Anterior cingulate cortex (tissue), 58 donors: Measurements from ENCODE around the gene SPINK8.
"Not testable (repeated sequence)": the region's sequence is repeated elsewhere in the genome, so short reads cannot be mapped to it uniquely, and the experiment has no call there.

Experiments
- DNase-seq, 58 donors: peaks; one replicate each; lab custom pipeline; 2025; lab: John Stamatoyannopoulos, UW

Gene SPINK8

GRCh38 chr3:48331706-48332435, 1.6 kb downstream of the SPINK8 start:
- not testable (repeated sequence) for DNase-seq

- DNase-seq = no peak
Observed at GRCh38 chr3:48320996-48321395, 12.5 kb downstream of the SPINK8 start.

- no peak for DNase-seq
Observed at GRCh38 chr3:48318713-48319468, 14.6 kb downstream of the SPINK8 start.

- DNase-seq = no peak
Observed at GRCh38 chr3:48314542-48314941, 18.9 kb downstream of the SPINK8 start.

- no peak for DNase-seq
Observed at GRCh38 chr3:48306860-48307530, 26.5 kb downstream of the SPINK8 start.

GRCh38 chr3:48306290-48306689, 27.2 kb downstream of the SPINK8 start:
- no peak for DNase-seq

GRCh38 chr3:48305396-48305795, 28.1 kb downstream of the SPINK8 start:
- DNase-seq = no peak

- DNase-seq = no peak
Observed at GRCh38 chr3:48303021-48303420, 30.4 kb downstream of the SPINK8 start.

- peak in 2 of 58 donors; percentile 41 to 44 for DNase-seq
Observed at GRCh38 chr3:48301800-48302166, 31.7 kb downstream of the SPINK8 start.

GRCh38 chr3:48301020-48301799, 32.3 kb downstream of the SPINK8 start, which contains the start of gene NME6:
NME6 (minus strand) TSS chr3:48301367.
- peak; percentile 22 to 89 (median 77) for DNase-seq

- DNase-seq = no peak
Observed at GRCh38 chr3:48299746-48300712, 33.4 kb downstream of the SPINK8 start.

GRCh38 chr3:48297111-48297810, 36.2 kb downstream of the SPINK8 start:
- DNase-seq = no peak

GRCh38 chr3:48296699-48297098, 36.8 kb downstream of the SPINK8 start:
- no peak for DNase-seq

- DNase-seq = no peak
Observed at GRCh38 chr3:48294611-48295263, 38.7 kb downstream of the SPINK8 start.

GRCh38 chr3:48289659-48290058, 43.8 kb downstream of the SPINK8 start:
- no peak for DNase-seq

GRCh38 chr3:48287034-48287433, 46.4 kb downstream of the SPINK8 start:
- DNase-seq = no peak

- no peak for DNase-seq
Observed at GRCh38 chr3:48286308-48286707, 47.2 kb downstream of the SPINK8 start.

- no peak for DNase-seq
Observed at GRCh38 chr3:48285675-48286074, 47.8 kb downstream of the SPINK8 start.
